ENCODE results near the gene ADAM17. TPM values are rescaled to one million over a fixed set of nuclear protein-coding genes. Genes with fewer than 3 reads are reported as not detected.

ADAM17 gene
- total and polyA plus RNA-seq, 2 of the 13 experiments (the other 11 are each of a cell fraction or from before 2014, with no cell fraction given), result 6.5 to 33.4 TPM

DNA sequence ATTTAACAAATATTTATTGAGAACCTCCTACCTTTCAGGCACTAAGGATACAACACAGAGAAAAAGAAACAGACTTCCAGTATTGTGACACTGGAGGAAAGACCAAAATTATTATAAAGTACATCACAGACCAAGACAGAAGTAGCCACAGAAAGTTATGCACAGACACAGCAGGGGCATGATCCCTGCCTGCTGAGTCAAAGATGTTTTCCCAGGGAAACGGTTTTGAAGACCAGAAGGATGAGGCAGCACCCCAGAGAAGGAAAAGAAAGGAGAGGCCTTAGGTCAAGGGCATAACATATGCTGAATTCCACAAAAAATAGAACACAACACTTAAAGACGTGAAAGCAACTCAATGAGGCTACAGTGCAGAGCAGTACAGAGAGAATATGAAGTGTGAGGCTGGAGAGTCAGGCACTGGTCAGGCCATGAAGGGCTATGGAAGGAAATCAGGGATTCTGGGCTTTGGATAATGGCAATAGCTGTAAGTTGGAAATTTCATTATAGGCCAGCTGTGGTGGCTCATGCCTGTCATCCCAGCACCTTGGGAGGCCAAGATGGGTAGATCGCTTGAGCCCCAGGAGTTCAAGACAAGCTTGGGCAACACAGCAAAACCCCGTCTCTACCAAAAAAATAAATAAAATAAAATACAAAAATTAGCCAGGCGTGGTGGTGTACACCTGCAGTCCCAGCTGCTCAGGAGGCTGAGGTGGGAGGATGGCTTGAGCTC lies 8.2 kb downstream of the ADAM17 start:
- Histone ChIP-seq H3K4me2 (ENCODE audit: low read depth, low read length) (no peak overlapping the region), H3K4me1 (ENCODE audit: insufficient read depth, low read length) (peaks cover 34% of the 10 kb centered on the region), H3K4me3 (replicated peaks in 1 of 3; ENCODE audit: insufficient read depth in 1 of 3, low read depth in 2 of 3, low read length in 3 of 3) (no peak overlapping the region), H3K79me2 (ENCODE audit: insufficient read depth, low read length) (peaks cover 82% of the 10 kb centered on the region), H4K20me1 (ENCODE audit: insufficient read depth, low read length) (no peaks in the 10 kb centered on the region), H3K27me3 (ENCODE audit: control insufficient read depth in 1 of 2, insufficient read depth in 2 of 2, low read length in 2 of 2) (no peaks in the 10 kb centered on the region), H2AFZ (ENCODE audit: low read length) (no peak overlapping the region), H3K36me3 (replicated peaks in 1 of 2; ENCODE audit: control insufficient read depth in 1 of 2, insufficient read depth in 2 of 2, low read length in 2 of 2) (0 out of 5 replicates have a peak, but pooled peaks cover 0 to 3% of the 10 kb centered on the region in 2 experiments), H3K27ac (ENCODE audit: extremely low read length, insufficient read depth, low read length) (no peak overlapping the region), H3K9me3 (ENCODE audit: low read length) (no peaks in the 10 kb centered on the region), H3K9ac (ENCODE audit: insufficient read depth, low read depth, low read length) (no peak overlapping the region)
- CTCF ChIA-PET (ENCODE audit: low intra/inter-chr PET ratio, low total read pairs), result no interaction called here
- WGBS (ENCODE audit: low lambda C conversion rate), result 94% methylated on average over 5 of the region's 5 CpGs
- FAIRE-seq, result no peak
- TF ChIP-seq RBM22 (optimal IDR thresholded peaks at IDR 0.05; ENCODE audit: low read length) (peak; percentile 31), ZSCAN22 (CRISPR knock-in tag; IDR thresholded peaks at IDR 0.05) (no peak)
- no TSS peak for BruUV-seq (replicated peaks)
- in situ Hi-C loops (cut with HindIII; ENCODE audit: extremely low pct_ligation_motif_present, low pct_unique_long_range_greater_than_20kb), result no loop called here
- POLR2A ChIA-PET, result interaction anchor here (2.2 kb wide), 1 partner anchor 8 kb away, joined by 17 read pairs; the partner anchor contains the start of gene ADAM17
- peak; percentile 29; the same call in 1 of the 3 replicates for ATAC-seq
- DNase-seq (ENCODE audit: low spot score), result no peak
- intact Hi-C loops (cut with micrococcal nuclease; ENCODE audit: unreplicated experiment), result no loop called here

DNA sequence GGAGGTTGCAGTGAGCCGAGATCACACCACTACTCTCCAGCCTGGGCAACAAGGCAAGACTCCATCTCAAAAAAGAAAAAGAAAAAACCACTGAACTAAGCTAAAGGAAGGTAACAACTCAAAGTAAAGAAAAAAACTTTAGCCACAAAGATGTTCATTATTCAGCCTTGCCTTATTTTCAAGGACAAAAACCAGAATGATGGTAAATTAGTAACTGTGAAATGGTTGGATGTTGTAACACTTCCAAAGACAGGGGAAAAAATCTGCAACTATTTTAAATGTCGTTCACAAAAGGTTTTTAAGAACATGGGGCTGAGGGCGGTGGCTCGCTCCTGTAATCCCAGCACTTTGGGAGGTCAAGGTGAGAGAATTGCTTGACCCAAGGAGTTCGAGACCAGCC lies 10.1 kb downstream of the ADAM17 start:
- BruUV-seq (replicated peaks), result no TSS peak
- in situ Hi-C loops (cut with HindIII; ENCODE audit: extremely low pct_ligation_motif_present, low pct_unique_long_range_greater_than_20kb), result no loop called here
- 72% methylated on average over 5 of the region's 5 CpGs for WGBS (ENCODE audit: low lambda C conversion rate)
- Histone ChIP-seq H3K9me3 (ENCODE audit: low read length) (no peaks in the 10 kb centered on the region), H2AFZ (ENCODE audit: low read length) (no peak overlapping the region), H3K27me3 (ENCODE audit: control insufficient read depth in 1 of 2, insufficient read depth in 2 of 2, low read length in 2 of 2) (no peaks in the 10 kb centered on the region), H4K20me1 (ENCODE audit: insufficient read depth, low read length) (no peaks in the 10 kb centered on the region), H3K79me2 (ENCODE audit: insufficient read depth, low read length) (peaks cover 65% of the 10 kb centered on the region), H3K4me3 (replicated peaks in 1 of 3; ENCODE audit: insufficient read depth in 1 of 3, low read depth in 2 of 3, low read length in 3 of 3) (no peak overlapping the region), H3K9ac (ENCODE audit: insufficient read depth, low read depth, low read length) (no peak overlapping the region), H3K36me3 (replicated peaks in 1 of 2; ENCODE audit: control insufficient read depth in 1 of 2, insufficient read depth in 2 of 2, low read length in 2 of 2) (peaks cover 1 to 11% of the 10 kb centered on the region in 2 experiments; a peak in 1 of 5 replicates), H3K27ac (ENCODE audit: extremely low read length, insufficient read depth, low read length) (no peak overlapping the region), H3K4me1 (ENCODE audit: insufficient read depth, low read length) (peaks cover 27% of the 10 kb centered on the region), H3K4me2 (ENCODE audit: low read depth, low read length) (peak overlapping the region; percentile 34; the same call in 1 of the 2 replicates)
- TF ChIP-seq ZNF839 (CRISPR knock-in tag; IDR thresholded peaks at IDR 0.05; ENCODE audit: borderline replicate concordance) (no peak), ZNF441 (CRISPR knock-in tag; IDR thresholded peaks at IDR 0.05; ENCODE audit: borderline replicate concordance) (no peak), GATAD2A (CRISPR knock-in tag; IDR thresholded peaks at IDR 0.05) (0 out of 2 replicates have a peak, but pooled peaks have one; percentile 13), LCORL (IDR thresholded peaks at IDR 0.05) (no peak), LCORL (CRISPR knock-in tag; IDR thresholded peaks at IDR 0.05) (0 out of 2 replicates have a peak, but pooled peaks have one; percentile 22), NCOA2 (CRISPR knock-in tag; IDR thresholded peaks at IDR 0.05) (peak; percentile 20; the same call in 1 of the 2 replicates), TBX2 (CRISPR knock-in tag; IDR thresholded peaks at IDR 0.05; ENCODE audit: borderline replicate concordance) (0 out of 2 replicates have a peak, but pooled peaks have one; percentile 11), NR2F6 (IDR thresholded peaks at IDR 0.05) (peak; percentile 14; the same call in 1 of the 2 replicates), NR2F6 (CRISPR knock-in tag; IDR thresholded peaks at IDR 0.05) (no peak), ZNF652 (CRISPR knock-in tag; IDR thresholded peaks at IDR 0.05; ENCODE audit: borderline replicate concordance, low read depth) (no peak), ZNF121 (CRISPR knock-in tag; IDR thresholded peaks at IDR 0.05) (0 out of 2 replicates have a peak, but pooled peaks have one; percentile 25)
- TF ChIP-seq, protein P1, sequence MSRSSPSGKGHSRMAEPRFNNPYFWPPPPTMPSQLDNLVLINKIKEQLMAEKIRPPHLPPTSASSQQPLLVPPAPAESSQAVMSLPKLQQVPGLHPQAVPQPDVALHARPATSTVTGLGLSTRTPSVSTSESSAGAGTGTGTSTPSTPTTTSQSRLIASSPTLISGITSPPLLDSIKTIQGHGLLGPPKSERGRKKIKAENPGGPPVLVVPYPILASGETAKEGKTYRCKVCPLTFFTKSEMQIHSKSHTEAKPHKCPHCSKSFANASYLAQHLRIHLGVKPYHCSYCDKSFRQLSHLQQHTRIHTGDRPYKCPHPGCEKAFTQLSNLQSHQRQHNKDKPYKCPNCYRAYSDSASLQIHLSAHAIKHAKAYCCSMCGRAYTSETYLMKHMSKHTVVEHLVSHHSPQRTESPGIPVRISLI (CRISPR knock-in tag; IDR thresholded peaks at IDR 0.05; ENCODE audit: borderline replicate concordance), result 0 out of 2 replicates have a peak, but pooled peaks have one; percentile 23
- CTCF ChIA-PET (ENCODE audit: low intra/inter-chr PET ratio, low total read pairs), result no interaction called here
- POLR2A ChIA-PET, result interaction anchor here (2.2 kb wide), 1 partner anchor 10 kb away, joined by 17 read pairs; the partner anchor contains the start of gene ADAM17
- peak; percentile 59 for ATAC-seq
- no peak for DNase-seq (ENCODE audit: low spot score)
- intact Hi-C loops (cut with micrococcal nuclease; ENCODE audit: unreplicated experiment), result no loop called here
- FAIRE-seq, result no peak
